SK-MEL-5 (cell line): ENCODE data around the gene PDE8A. TPM values are rescaled to one million over a fixed set of nuclear protein-coding genes. Genes with fewer than 3 reads are reported as not detected.

Experiments used
- DNase-seq: peaks from one replicate; pipeline ENCODE4 v3.0.0-alpha.2; 2016; ENCODE audit warnings: low read depth, low spot score
- in situ Hi-C: cut with HindIII; loops from 2 replicates; pipeline ENCODE4 v1.10.0; 2016; ENCODE audit warnings: low sequenced_read_pairs, high pct_unique_total_duplicates, low pct_unique_long_range_greater_than_20kb
- total RNA-seq: library from RNA; depleted of rRNA; stranded (reverse); fragments of >200 nt; shearing (Covaris generic); gene quantifications from 2 replicates; pipeline ENCODE4 v1.2.3, GENCODE V29; 2014

The PDE8A gene
- total RNA-seq, 1 experiment from 2014 or later: 24.0 TPM

GRCh38 chr15:84955089-84955848, 26.4 kb upstream of the PDE8A start:
- peak; percentile 86 for DNase-seq
- in situ Hi-C loops: no loop called here

DNA sequence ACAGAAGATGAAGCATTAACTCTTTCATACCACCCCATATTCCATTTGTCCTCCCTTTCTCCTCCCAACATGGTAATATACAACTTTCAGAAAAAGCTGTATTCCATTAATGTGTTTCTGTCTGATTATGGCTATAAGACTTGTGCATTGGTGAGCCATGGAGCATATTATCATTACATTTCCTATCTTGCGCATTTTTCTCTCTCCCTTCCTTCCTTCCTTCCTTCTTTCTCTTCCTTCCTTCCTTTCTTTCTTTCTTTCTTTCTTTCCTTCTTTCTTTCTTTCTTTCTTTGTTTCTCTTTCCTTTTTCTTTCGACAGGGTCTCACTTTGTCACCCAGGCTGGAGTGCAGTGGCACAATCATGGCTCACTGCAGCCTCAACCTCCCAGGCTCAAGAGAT, 25.5 kb upstream of the PDE8A start:
- no peak for DNase-seq
- in situ Hi-C loops: no loop called here

- DNase-seq: no peak
- in situ Hi-C loops: no loop called here
Measured at GRCh38 chr15:84960391-84961113, 21.1 kb upstream of the PDE8A start.

DNA sequence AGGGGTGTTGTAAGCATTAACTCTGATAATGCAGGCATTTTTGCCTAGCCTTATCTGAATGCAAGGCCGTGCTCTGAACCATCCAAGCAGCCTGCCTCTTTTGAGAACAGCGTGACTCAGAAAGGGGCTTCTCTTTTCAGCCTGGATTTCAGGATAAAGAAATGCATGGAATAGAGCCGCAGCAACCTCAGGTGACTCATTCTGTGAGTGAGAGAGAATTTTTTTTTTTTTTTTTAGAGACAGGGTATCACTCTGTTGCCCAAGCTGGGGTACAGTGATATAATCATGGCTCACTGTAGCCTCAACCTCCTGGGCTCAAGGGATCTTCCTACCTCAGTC, 20.6 kb upstream of the PDE8A start:
- in situ Hi-C loops: no loop called here
- no peak for DNase-seq

DNA sequence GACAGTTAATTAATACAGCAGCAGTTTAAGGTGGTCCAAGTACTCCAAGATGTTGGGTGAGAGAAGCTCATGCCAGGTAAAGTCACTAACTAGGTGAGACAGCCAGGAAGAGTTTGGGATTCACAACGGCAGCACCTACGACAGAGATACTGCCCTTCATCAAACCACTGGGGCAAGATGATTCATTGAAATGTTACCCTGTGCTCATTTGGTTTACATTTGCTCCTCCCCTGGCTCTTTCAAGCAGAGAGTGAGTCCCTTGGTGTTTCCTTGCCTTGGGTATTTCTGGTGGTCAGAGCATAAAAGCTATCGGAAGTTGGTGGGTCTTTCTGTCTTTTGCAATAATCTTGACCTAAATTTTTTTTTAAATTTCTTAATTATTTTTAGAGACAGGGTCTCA, 19.9 kb upstream of the PDE8A start:
- in situ Hi-C loops: no loop called here
- DNase-seq: no peak

GRCh38 chr15:84962955-84963354, 18.7 kb upstream of the PDE8A start:
- in situ Hi-C loops: no loop called here
- no peak for DNase-seq

DNA sequence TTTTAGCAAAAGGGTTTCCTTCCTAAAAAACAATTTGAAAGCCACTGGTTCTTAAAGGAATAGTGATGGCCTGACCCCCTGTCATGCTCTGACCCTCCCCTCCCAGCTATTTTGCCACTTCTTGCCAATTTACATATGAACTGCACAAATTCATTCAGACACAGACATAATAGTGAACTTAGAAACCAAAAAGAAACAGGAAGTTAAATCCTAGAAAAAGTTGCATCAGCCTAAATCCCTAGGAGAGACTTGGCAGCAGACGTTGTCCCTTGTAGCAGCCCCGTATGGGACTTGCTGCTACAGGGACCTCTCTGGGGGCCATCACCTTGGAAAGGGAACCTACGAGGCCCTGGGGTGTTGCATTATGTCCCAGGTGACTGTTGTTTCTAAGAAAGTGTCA, 14.3 kb upstream of the PDE8A start:
- DNase-seq: no peak
- in situ Hi-C loops: no loop called here

GRCh38 chr15:84968301-84968700, 13.4 kb upstream of the PDE8A start:
- no peak for DNase-seq
- in situ Hi-C loops: no loop called here

- in situ Hi-C loops: no loop called here
Measured at GRCh38 chr15:84969257-84969656, 12.4 kb upstream of the PDE8A start.

GRCh38 chr15:84970843-84971242, 10.8 kb upstream of the PDE8A start:
- DNase-seq: no peak
- in situ Hi-C loops: no loop called here

More at GRCh38 chr15:84969257-84969656, 12.4 kb upstream of the PDE8A start:
- DNase-seq: no peak

DNA sequence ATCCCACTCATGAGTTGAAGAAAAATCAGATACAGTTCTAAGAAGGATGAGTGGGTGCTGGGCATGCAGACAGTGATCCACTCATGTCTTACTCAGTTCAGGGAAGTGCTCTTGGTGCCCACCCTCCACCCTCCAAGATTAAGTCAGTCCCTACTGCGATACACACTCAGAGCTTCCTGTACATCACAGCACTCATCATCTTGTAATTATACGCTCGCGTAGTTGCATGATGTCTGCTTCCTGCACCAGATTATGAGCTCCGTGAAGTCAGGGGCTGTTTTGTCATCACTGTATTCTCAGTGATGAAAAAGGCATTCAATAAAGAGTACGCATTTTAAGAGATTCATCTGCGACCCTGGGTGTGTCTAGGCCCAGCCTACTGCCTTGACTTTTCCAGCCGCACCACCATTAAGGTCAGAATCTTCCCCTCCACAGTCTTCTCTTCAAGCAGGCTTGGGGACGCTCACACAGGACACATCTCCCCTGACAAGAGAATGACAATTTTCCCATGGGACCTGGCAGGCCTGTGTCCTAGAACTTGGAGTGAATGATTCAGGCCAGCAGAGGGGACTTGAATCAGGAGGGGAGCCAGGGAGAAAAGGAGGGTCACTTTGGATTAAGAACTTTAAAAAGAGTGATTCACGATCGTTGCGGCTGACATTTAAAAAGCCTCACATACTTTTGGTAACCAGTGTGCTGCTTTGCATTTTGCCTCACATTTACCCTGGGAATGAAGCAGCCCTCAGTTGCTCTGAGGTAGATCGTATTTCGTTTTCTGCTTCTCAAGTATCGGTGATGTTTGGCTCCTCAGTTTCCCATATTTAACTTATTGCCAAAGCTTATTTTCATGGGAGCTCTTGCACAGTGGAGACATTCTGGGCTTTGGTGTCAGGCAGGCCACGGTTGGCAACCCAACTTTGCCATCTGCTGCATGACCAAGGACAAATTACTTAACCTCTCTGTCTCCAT, 7.9 kb upstream of the PDE8A start:
- in situ Hi-C loops: no loop called here
- DNase-seq: no peak

DNA sequence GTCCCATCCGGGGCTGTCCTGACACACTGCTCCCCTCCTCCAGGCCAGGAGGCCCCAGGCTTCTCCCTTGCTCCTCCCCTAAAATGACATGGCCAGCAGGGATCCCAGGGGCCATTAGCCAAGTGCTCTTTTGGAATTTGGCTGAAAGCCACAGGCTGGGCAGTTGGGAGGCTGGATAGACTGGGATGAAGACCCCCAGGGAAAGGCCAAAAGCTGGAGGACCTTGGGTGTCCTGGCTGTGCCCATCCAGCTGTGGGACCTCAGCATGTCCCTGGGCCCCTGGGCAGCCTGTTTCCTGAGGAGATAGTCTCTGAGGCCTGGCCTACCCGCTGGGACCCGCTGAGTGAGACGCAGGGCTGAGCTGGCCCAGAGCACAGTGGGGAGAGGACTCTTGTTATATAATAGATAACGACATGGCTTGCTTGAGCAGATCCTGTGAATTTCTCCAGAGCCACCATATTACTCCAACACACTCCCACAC, 5.7 kb upstream of the PDE8A start:
- in situ Hi-C loops: no loop called here
- no peak for DNase-seq

DNA sequence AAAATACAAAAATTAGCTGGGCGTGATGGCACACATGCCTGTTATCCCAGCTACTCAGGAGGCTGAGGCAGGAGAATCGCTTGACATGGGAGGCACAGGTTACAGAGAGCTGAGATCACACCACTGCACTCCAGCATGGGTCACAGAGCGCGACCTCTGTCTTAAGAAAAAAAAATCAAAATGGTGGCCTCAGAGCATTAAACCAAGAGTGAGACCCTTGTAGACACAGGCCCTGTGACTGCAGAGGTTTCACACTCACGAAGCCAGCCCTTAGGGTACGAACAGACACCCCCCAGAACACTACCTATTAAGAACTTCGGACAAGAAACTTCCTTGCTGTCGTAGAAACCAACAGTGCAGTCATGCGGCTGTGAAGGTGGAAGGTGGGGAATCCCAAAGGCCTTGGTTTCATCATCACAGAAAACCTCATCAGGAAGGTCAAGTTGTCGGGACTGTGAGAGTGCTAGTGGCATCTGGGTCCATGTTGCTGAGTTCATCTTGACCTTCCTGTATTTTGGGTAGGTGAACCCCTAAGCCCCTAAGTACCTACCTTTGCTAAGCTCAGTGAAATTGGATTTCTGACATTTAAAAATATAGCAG, 4.8 kb upstream of the PDE8A start:
- in situ Hi-C loops: no loop called here
- DNase-seq: no peak

DNA sequence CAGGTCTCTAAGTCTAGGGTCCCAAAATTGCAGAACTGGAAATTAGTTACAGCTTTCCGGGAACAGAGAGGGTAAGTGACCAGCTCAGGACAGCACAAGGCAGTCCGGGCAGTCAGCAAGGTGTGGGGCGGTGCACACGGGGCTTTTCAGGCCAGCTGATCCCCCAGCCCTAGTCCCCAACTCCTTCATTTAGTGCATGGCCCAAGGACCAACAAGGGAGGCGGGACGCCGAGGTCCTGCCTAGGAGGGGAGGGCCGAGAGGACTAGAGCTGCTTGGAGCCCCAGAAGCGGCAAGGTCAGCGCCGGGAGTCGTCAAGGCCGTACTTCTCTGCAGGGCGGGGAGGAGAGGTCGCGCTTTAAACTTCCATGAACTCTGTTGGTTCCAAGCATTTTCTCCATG, 2.0 kb upstream of the PDE8A start:
- no peak for DNase-seq
- in situ Hi-C loops: no loop called here

DNA sequence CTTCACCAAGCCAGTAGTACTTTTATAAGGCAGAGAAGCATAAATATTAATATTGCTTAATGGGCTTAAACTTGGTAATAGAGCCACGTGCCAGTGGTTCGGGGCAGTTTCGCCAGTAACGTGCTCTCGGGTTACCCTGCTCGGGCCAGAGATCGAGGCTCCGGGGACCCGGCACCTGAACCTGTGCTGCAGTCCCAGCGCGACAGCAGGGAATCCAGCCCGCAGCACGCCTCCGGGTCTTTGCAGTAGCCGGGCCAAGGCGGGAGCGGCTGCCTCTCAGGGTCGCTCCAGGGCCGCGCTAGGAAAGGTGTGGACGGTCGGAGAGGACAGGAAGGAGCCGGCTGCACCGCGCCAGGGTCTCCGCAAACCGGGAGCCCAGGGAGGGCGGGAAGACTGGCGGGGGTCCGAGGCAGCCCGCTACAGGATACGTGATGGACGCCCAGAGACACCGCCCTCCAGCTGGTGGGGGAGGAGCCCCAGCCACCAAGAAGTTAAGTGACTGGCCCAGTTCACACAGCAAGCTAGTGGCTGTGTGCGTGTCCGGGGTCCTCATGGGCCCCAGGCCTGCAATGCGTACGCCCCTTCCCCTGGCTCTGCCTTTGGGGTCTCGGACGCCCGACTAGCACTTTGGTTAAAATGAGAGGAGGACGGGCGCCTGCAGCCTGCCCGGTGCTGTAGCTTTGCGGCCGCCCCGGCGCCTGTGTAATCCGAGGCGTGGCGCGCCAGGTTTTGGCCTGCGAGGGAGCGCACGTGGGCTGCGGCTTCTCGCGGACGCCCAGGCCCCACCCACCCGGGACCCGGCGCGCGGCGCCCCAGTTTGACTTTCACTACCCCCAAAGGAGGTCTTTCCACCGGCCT, 1.2 kb upstream of the PDE8A start:
- in situ Hi-C loops: no loop called here
- peak; percentile 85 for DNase-seq

GRCh38 chr15:84981054-84981710, 474 bp upstream of the PDE8A start:
- peak; percentile 95 for DNase-seq
- in situ Hi-C loops: no loop called here
